Measurements from ENCODE around the gene CPTP.
"Not testable (repeated sequence)": the region's sequence is repeated elsewhere in the genome, so short reads cannot be mapped to it uniquely, and the experiment has no call there.

The CPTP gene

DNA sequence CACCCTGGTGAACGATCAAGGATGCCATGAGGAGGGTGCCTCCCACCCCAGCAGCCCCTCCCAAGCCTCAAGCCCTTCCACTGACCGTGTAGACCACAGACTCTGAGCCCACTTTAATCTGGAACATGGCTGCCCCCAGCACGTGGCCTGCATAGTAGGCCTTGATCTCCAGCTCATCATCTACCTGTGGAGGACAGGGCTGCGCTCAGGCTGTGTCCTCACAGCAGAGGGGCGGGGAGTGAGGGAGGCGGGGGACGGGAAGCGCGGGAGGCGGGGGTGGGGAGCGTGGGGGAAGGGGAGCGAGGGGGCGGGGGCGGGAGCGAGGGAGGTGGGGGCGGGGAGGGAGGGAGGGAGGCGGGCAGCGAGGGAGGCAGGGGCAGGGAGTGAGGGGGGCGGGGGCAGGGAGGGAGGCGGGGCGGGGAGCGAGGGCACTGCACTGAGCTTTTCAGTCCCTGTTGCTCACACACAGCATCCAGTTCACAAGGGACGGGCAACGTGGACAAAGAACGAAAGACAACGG, 9.1 kb upstream of the CPTP start:
- TF ChIP-seq EZH2phosphoT487 (IDR thresholded peaks at IDR 0.05; ENCODE audit: borderline replicate concordance) = no peak
- no peak for TF ChIP-seq CTCF (conservative IDR thresholded peaks at IDR 0.05; ENCODE audit: low read length)
- H3K4me1 ChIP-seq (ENCODE audit: insufficient read depth, low read length, poor library complexity, severe bottlenecking) = peaks cover 7% of the 10 kb centered on the region
- H3K4me3 ChIP-seq (ENCODE audit: low read length, poor library complexity, severe bottlenecking) = no peak overlapping the region
- H3K9ac ChIP-seq (ENCODE audit: low read depth, low read length, poor library complexity, severe bottlenecking) = no peak overlapping the region
- no peaks in the 10 kb centered on the region for H3K27me3 ChIP-seq (ENCODE audit: insufficient read depth, low read length, poor library complexity, severe bottlenecking)
- H3K9me2 ChIP-seq (replicated peaks; ENCODE audit: low read depth, low read length) = no peaks in the 10 kb centered on the region
- no peak overlapping the region for H2AFZ ChIP-seq (ENCODE audit: low read length)
- no peaks in the 10 kb centered on the region for H3F3A ChIP-seq (ENCODE audit: low read depth)
- no peak overlapping the region for H3K4me2 ChIP-seq (ENCODE audit: low read depth, low read length, poor library complexity, severe bottlenecking)
- H3K9me3 ChIP-seq (ENCODE audit: insufficient read depth, low read depth, low read length) = no peaks in the 10 kb centered on the region
- H3K36me3 ChIP-seq (ENCODE audit: insufficient read depth, low read length) = peaks cover 40% of the 10 kb centered on the region; the same call in 1 of the 2 replicates
- peaks cover 22% of the 10 kb centered on the region for H4K20me1 ChIP-seq (ENCODE audit: insufficient read depth, low read length, poor library complexity, severe bottlenecking)
- H3K79me2 ChIP-seq (ENCODE audit: insufficient read depth, low read length) = peaks cover 30% of the 10 kb centered on the region; the same call in 1 of the 2 replicates

DNA sequence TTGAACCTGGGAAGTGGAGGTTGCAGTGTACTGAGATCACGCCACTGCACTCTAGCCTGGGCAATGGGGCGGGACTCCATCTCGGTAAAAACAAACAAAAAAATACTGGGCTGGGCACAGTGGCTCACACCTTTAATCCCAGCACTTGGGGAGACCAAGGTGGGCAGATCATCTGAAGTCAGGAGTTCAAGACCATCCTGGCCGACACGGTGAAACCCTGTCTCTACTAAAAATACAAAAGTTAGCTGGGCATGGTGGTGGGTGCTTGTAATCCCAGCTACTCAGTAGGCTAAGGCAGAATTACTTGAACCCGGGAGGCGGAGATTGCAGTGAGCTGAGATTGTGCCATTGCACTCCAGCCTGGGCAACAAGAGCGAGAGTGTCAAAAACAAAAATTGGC, 8.4 kb upstream of the CPTP start:
- not testable (repeated sequence) for H3K9me2 ChIP-seq (replicated peaks; ENCODE audit: low read depth, low read length); H3K4me2 ChIP-seq (ENCODE audit: low read depth, low read length, poor library complexity, severe bottlenecking); H3K4me1 ChIP-seq (ENCODE audit: insufficient read depth, low read length, poor library complexity, severe bottlenecking); H3K27me3 ChIP-seq (ENCODE audit: insufficient read depth, low read length, poor library complexity, severe bottlenecking); H3K9ac ChIP-seq (ENCODE audit: low read depth, low read length, poor library complexity, severe bottlenecking); H3K9me3 ChIP-seq (ENCODE audit: insufficient read depth, low read depth, low read length); H2AFZ ChIP-seq (ENCODE audit: low read length); H3K4me3 ChIP-seq (ENCODE audit: low read length, poor library complexity, severe bottlenecking); H3F3A ChIP-seq (ENCODE audit: low read depth)
- Histone ChIP-seq H4K20me1 (ENCODE audit: insufficient read depth, low read length, poor library complexity, severe bottlenecking) (peaks cover 29% of the 10 kb centered on the region), H3K36me3 (ENCODE audit: insufficient read depth, low read length) (peaks cover 37% of the 10 kb centered on the region; the same call in 1 of the 2 replicates), H3K79me2 (ENCODE audit: insufficient read depth, low read length) (peaks cover 37% of the 10 kb centered on the region; the same call in 1 of the 2 replicates)

GRCh38 chr1:1317420-1317819, 7.2 kb upstream of the CPTP start:
- H4K20me1 ChIP-seq (ENCODE audit: insufficient read depth, low read length, poor library complexity, severe bottlenecking) = peaks cover 40% of the 10 kb centered on the region
- no peak overlapping the region for H2AFZ ChIP-seq (ENCODE audit: low read length)

More at GRCh38 chr1:1317420-1317819, 7.2 kb upstream of the CPTP start:
- Histone ChIP-seq H3K79me2 (ENCODE audit: insufficient read depth, low read length) (peaks cover 48% of the 10 kb centered on the region), H3F3A (ENCODE audit: low read depth) (no peaks in the 10 kb centered on the region), H3K4me1 (ENCODE audit: insufficient read depth, low read length, poor library complexity, severe bottlenecking) (peaks cover 17% of the 10 kb centered on the region), H3K27me3 (ENCODE audit: insufficient read depth, low read length, poor library complexity, severe bottlenecking) (no peaks in the 10 kb centered on the region), H3K36me3 (ENCODE audit: insufficient read depth, low read length) (peaks cover 28% of the 10 kb centered on the region; the same call in 1 of the 2 replicates), H3K4me3 (ENCODE audit: low read length, poor library complexity, severe bottlenecking) (no peak overlapping the region), H3K9ac (ENCODE audit: low read depth, low read length, poor library complexity, severe bottlenecking) (no peak overlapping the region), H3K4me2 (ENCODE audit: low read depth, low read length, poor library complexity, severe bottlenecking) (no peak overlapping the region), H3K9me3 (ENCODE audit: insufficient read depth, low read depth, low read length) (no peaks in the 10 kb centered on the region), H3K9me2 (replicated peaks; ENCODE audit: low read depth, low read length) (no peaks in the 10 kb centered on the region)
- TF ChIP-seq EZH2phosphoT487 (IDR thresholded peaks at IDR 0.05; ENCODE audit: borderline replicate concordance) (no peak), CTCF (conservative IDR thresholded peaks at IDR 0.05; ENCODE audit: low read length) (no peak)
